HepG2 (cell line): Measurements from ENCODE around the gene GUCY1A1. TPM values are rescaled to one million over a fixed set of nuclear protein-coding genes. Genes with fewer than 3 reads are reported as not detected.

ENCODE experiments used
- ATAC-seq: fragments of 200-7000 bp; cut with Tn5 transposase; 3 replicates; pipeline ENCODE4 v1.9.1; 2020; ENCODE audit warnings: mild to moderate bottlenecking, moderate library complexity
- BruUV-seq: library from RNA; stranded (reverse); fragments of 400-500 nt; replicated peaks from 2 replicates; lab custom pipeline; 2021; lab: Mats Ljungman, UMichigan
- CTCF ChIA-PET: fragments of 300-600 bp; formaldehyde crosslinking; extraction: SDS; loops from one replicate; lab custom pipeline; 2021; ENCODE audit warnings: low total read pairs, inconsistent platforms, low intra/inter-chr PET ratio; lab: Yijun Ruan, JAX
- POLR2A ChIA-PET: fragments of 350-600 bp; sonication (Branson Sonifier 250); formaldehyde crosslinking; loops from one replicate; lab custom pipeline; 2020; ENCODE audit warnings: antibody characterized with exemption, inconsistent platforms; lab: Yijun Ruan, JAX
- DNase-seq: peaks from one replicate; pipeline ENCODE4 v3.0.0-alpha.2; 2015; ENCODE audit warnings: low spot score
- FAIRE-seq: peaks from 3 replicates; lab custom pipeline; 2011; peaks lifted over from hg19 to GRCh38; lab: Jason Lieb, UNC
- H2AFZ ChIP-seq: one replicate; pipeline ENCODE4 v1.6.1; 2011; ENCODE audit warnings: low read length, inconsistent platforms
- H3K27ac ChIP-seq: fragments of 300-600 bp; 3 replicates; pipeline ENCODE4 v1.8.0; 2011; ENCODE audit warnings: mixed run types, mild to moderate bottlenecking, mixed read lengths, low read length, inconsistent platforms; ENCODE audit not compliant: insufficient read depth; ENCODE audit errors: extremely low read length
- H3K27me3 ChIP-seq, 2 experiments: fragments of 200-600 bp in 1 of 2; 2 replicates in 1 of 2; 3 replicates in 1 of 2; pipeline versions ENCODE4 v1.6.0 to v1.8.0; 2011; ENCODE audit warnings: low read length in 2 of 2, mild to moderate bottlenecking in 2 of 2, moderate library complexity in 2 of 2, inconsistent platforms in 1 of 2; ENCODE audit not compliant: insufficient read depth in 2 of 2, control insufficient read depth in 1 of 2
- H3K36me3 ChIP-seq, 2 experiments: fragments of 200-600 bp in 1 of 2; replicated peaks in 1 of 2; 2 replicates in 1 of 2; 3 replicates in 1 of 2; pipeline versions ENCODE4 v1.5.1 to v1.8.0; 2011; ENCODE audit warnings: low read length in 2 of 2, inconsistent platforms in 1 of 2; ENCODE audit not compliant: insufficient read depth in 2 of 2, control insufficient read depth in 1 of 2
- H3K4me1 ChIP-seq: 2 replicates; pipeline ENCODE4 v1.5.1; 2012; ENCODE audit warnings: low read length, inconsistent platforms; ENCODE audit not compliant: insufficient read depth
- H3K4me2 ChIP-seq: 2 replicates; pipeline ENCODE4 v1.6.0; 2011; ENCODE audit warnings: low read depth, low read length, inconsistent platforms
- H3K4me3 ChIP-seq, 3 experiments: fragments of 200-600 bp in 1 of 3; sonication (generic), shearing (Covaris generic) in 1 of 3; replicated peaks in 1 of 3; 2 replicates each; pipeline ENCODE4 v1.5.1; 2011 to 2016; ENCODE audit warnings: low read length in 3 of 3, inconsistent platforms in 2 of 3, low read depth in 2 of 3, mild to moderate bottlenecking in 2 of 3, control low read depth in 1 of 3, mixed read lengths in 1 of 3; ENCODE audit not compliant: insufficient read depth in 1 of 3
- H3K79me2 ChIP-seq: one replicate; pipeline ENCODE4 v1.6.1; 2011; ENCODE audit warnings: low read length, inconsistent platforms; ENCODE audit not compliant: insufficient read depth
- H3K9ac ChIP-seq: 2 replicates; pipeline ENCODE4 v1.6.0; 2011; ENCODE audit warnings: mild to moderate bottlenecking, low read depth, low read length, inconsistent platforms; ENCODE audit not compliant: insufficient read depth
- H3K9me3 ChIP-seq: 2 replicates; pipeline ENCODE4 v1.5.1; 2012; ENCODE audit warnings: mild to moderate bottlenecking, low read length
- H4K20me1 ChIP-seq: 2 replicates; pipeline ENCODE4 v1.6.0; 2011; ENCODE audit warnings: inconsistent platforms, mild to moderate bottlenecking, low read length, moderate library complexity; ENCODE audit not compliant: insufficient read depth
- THAP9 ChIP-seq: sonication (generic); formaldehyde crosslinking; IDR thresholded peaks from 2 replicates; pipeline ENCODE4; 2020; ENCODE audit warnings: missing genetic modification reagents, mild to moderate bottlenecking, borderline replicate concordance
- ZNF253 ChIP-seq: sonication (generic); formaldehyde crosslinking; IDR thresholded peaks from 2 replicates; pipeline ENCODE4 v1.8.0; 2022; ENCODE audit warnings: mild to moderate bottlenecking, missing genetic modification reagents, borderline replicate concordance
- WGBS: methylation state at CpG from one replicate; pipeline ENCODE4 v1.1.6; 2017; ENCODE audit warnings: low lambda C conversion rate; 5-methylcytosine and 5-hydroxymethylcytosine counted together
- in situ Hi-C: cut with HindIII; loops from 2 replicates; pipeline ENCODE4 v1.10.0; 2017; ENCODE audit warnings: low pct_unique_long_range_greater_than_20kb; ENCODE audit not compliant: extremely low pct_ligation_motif_present
- intact Hi-C: fragments of 100-400 bp; cut with micrococcal nuclease; formaldehyde crosslinking; loops from one replicate; pipeline ENCODE4 v1.10.0; 2022; ENCODE audit not compliant: unreplicated experiment
- polyA plus RNA-seq, 8 experiments: library from polyadenylated mRNA; depleted of rRNA in 3 of 8; stranded (reverse) in 7 of 8; unstranded in 1 of 8; fragments of >200 nt; fragmentation: Illumina TruSeq in 4 of 8; extraction: Trizol in 4 of 8; gene quantifications; 2 replicates each; pipeline versions ENCODE4 v1.2.1 to v1.2.3, GENCODE V29; 2011 to 2016; ENCODE audit warnings: low read depth in 4 of 8, missing spikeins in 1 of 8, mixed read lengths in 1 of 8; ENCODE audit not compliant: insufficient read depth in 1 of 8
- total RNA-seq, 5 experiments: library from RNA; depleted of rRNA; stranded (reverse); fragments of >200 nt; fragmentation: Illumina TruSeq; extraction: Trizol; gene quantifications; 2 replicates each; pipeline ENCODE4 v1.2.3, GENCODE V29; 2016; ENCODE audit warnings: low read depth in 1 of 5

Gene GUCY1A1
- total and polyA plus RNA-seq, 2 of the 13 experiments (the other 11 are each of a cell fraction or from before 2014, with no cell fraction given) = not detected

- no peak for TF ChIP-seq THAP9 (CRISPR knock-in tag)
Measured at GRCh38 chr4:155675709-155676429, 9.2 kb downstream of the GUCY1A1 start (continued).

- in situ Hi-C loops = no loop called here
- WGBS = 66% methylated on average over 4 of the region's 4 CpGs
- intact Hi-C loops = no loop called here
- Histone ChIP-seq H3K36me3 (no peaks in the 10 kb centered on the region), H3K9me3 (no peaks in the 10 kb centered on the region), H2AFZ (no peak overlapping the region), H3K4me1 (no peaks in the 10 kb centered on the region), H4K20me1 (no peaks in the 10 kb centered on the region), H3K79me2 (no peaks in the 10 kb centered on the region), H3K27me3 (no peaks in the 10 kb centered on the region), H3K27ac (no peak overlapping the region), H3K9ac (no peak overlapping the region), H3K4me3 (no peak overlapping the region), H3K4me2 (no peak overlapping the region)
- DNase-seq (no peak), FAIRE-seq (no peak), ATAC-seq (no peak)
- CTCF ChIA-PET = no interaction called here
- no peak for TF ChIP-seq ZNF253 (CRISPR knock-in tag)
- no TSS peak for BruUV-seq
- POLR2A ChIA-PET = no interaction called here
Measured at GRCh38 chr4:155676430-155676825, 9.8 kb downstream of the GUCY1A1 start.
